ENCODE measurements around the gene PSAPL1.

DNA sequence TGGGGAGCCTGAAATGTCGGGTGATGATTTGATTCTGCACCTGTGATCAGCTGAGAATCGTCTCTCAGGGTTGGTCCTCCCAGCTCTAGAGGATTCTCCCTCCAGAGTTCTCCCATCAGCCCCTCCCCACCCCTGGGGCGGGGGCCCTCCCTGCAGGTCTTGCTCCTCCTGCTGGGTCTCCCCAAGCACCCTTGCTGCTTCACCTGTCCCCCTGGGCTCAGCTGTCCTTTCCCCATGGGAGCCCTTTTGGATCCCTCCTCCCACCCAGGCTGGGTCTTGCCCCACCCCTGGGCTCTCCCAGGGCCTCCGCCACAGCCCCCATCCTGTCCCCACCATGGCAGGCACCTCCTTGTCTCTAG is 22.2 kb downstream of the PSAPL1 start:
- TF ChIP-seq EZH2phosphoT487 (IDR thresholded peaks at IDR 0.05; ENCODE audit: borderline replicate concordance, low read depth) (no peak), POLR2AphosphoS5 (IDR thresholded peaks at IDR 0.05; ENCODE audit: low read depth, low read length) (no peak), YY1 (IDR thresholded peaks at IDR 0.05; ENCODE audit: low read depth) (no peak), TAF1 (IDR thresholded peaks at IDR 0.05; ENCODE audit: borderline replicate concordance, low read depth, low read length) (no peak), TEAD4 (IDR thresholded peaks at IDR 0.05; ENCODE audit: borderline replicate concordance, insufficient read depth) (no peak), MEF2A (IDR thresholded peaks at IDR 0.05; ENCODE audit: borderline replicate concordance, low read depth) (no peak)
- TF ChIP-seq, protein P1, sequence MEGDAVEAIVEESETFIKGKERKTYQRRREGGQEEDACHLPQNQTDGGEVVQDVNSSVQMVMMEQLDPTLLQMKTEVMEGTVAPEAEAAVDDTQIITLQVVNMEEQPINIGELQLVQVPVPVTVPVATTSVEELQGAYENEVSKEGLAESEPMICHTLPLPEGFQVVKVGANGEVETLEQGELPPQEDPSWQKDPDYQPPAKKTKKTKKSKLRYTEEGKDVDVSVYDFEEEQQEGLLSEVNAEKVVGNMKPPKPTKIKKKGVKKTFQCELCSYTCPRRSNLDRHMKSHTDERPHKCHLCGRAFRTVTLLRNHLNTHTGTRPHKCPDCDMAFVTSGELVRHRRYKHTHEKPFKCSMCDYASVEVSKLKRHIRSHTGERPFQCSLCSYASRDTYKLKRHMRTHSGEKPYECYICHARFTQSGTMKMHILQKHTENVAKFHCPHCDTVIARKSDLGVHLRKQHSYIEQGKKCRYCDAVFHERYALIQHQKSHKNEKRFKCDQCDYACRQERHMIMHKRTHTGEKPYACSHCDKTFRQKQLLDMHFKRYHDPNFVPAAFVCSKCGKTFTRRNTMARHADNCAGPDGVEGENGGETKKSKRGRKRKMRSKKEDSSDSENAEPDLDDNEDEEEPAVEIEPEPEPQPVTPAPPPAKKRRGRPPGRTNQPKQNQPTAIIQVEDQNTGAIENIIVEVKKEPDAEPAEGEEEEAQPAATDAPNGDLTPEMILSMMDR (IDR thresholded peaks at IDR 0.05): no peak
- TF ChIP-seq, protein P2, sequence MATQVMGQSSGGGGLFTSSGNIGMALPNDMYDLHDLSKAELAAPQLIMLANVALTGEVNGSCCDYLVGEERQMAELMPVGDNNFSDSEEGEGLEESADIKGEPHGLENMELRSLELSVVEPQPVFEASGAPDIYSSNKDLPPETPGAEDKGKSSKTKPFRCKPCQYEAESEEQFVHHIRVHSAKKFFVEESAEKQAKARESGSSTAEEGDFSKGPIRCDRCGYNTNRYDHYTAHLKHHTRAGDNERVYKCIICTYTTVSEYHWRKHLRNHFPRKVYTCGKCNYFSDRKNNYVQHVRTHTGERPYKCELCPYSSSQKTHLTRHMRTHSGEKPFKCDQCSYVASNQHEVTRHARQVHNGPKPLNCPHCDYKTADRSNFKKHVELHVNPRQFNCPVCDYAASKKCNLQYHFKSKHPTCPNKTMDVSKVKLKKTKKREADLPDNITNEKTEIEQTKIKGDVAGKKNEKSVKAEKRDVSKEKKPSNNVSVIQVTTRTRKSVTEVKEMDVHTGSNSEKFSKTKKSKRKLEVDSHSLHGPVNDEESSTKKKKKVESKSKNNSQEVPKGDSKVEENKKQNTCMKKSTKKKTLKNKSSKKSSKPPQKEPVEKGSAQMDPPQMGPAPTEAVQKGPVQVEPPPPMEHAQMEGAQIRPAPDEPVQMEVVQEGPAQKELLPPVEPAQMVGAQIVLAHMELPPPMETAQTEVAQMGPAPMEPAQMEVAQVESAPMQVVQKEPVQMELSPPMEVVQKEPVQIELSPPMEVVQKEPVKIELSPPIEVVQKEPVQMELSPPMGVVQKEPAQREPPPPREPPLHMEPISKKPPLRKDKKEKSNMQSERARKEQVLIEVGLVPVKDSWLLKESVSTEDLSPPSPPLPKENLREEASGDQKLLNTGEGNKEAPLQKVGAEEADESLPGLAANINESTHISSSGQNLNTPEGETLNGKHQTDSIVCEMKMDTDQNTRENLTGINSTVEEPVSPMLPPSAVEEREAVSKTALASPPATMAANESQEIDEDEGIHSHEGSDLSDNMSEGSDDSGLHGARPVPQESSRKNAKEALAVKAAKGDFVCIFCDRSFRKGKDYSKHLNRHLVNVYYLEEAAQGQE (IDR thresholded peaks at IDR 0.05; ENCODE audit: low read depth, low read length): no peak
- TF ChIP-seq, protein P3, sequence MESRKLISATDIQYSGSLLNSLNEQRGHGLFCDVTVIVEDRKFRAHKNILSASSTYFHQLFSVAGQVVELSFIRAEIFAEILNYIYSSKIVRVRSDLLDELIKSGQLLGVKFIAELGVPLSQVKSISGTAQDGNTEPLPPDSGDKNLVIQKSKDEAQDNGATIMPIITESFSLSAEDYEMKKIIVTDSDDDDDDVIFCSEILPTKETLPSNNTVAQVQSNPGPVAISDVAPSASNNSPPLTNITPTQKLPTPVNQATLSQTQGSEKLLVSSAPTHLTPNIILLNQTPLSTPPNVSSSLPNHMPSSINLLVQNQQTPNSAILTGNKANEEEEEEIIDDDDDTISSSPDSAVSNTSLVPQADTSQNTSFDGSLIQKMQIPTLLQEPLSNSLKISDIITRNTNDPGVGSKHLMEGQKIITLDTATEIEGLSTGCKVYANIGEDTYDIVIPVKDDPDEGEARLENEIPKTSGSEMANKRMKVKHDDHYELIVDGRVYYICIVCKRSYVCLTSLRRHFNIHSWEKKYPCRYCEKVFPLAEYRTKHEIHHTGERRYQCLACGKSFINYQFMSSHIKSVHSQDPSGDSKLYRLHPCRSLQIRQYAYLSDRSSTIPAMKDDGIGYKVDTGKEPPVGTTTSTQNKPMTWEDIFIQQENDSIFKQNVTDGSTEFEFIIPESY (IDR thresholded peaks at IDR 0.05; ENCODE audit: borderline replicate concordance, low read depth): no peak
- TF ChIP-seq, protein P4, sequence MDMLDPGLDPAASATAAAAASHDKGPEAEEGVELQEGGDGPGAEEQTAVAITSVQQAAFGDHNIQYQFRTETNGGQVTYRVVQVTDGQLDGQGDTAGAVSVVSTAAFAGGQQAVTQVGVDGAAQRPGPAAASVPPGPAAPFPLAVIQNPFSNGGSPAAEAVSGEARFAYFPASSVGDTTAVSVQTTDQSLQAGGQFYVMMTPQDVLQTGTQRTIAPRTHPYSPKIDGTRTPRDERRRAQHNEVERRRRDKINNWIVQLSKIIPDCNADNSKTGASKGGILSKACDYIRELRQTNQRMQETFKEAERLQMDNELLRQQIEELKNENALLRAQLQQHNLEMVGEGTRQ (IDR thresholded peaks at IDR 0.05; ENCODE audit: borderline replicate concordance, low read depth, low read length): no peak
